Aorta (tissue), 5 donors: Measurements from ENCODE around the gene YY1. TPM values are rescaled to one million over a fixed set of nuclear protein-coding genes. Genes with fewer than 3 reads are reported as not detected.

ENCODE experiments used
- ATAC-seq: fragments of 200-7000 bp; cut with Tn5 transposase; one replicate; pipeline ENCODE4 v1.9.1; 2022; ENCODE audit warnings: moderate library complexity; ENCODE audit not compliant: low FRiP score
- DNase-seq, 2 donors: peaks; one replicate each; pipeline ENCODE4 v3.0.0-alpha.2; 2020
- H3K27ac ChIP-seq, 2 donors: one replicate each; pipeline ENCODE4 v1.5.1; 2013; ENCODE audit warnings: low read length in 2 of 2, mild to moderate bottlenecking in 2 of 2, moderate library complexity in 2 of 2, control low read depth in 1 of 2, inconsistent platforms in 1 of 2, low read depth in 1 of 2
- H3K27me3 ChIP-seq, 2 donors: one replicate each; pipeline ENCODE4 v1.6.1; 2013; ENCODE audit warnings: control low read depth in 1 of 2, low read length in 1 of 2, mild to moderate bottlenecking in 1 of 2, moderate library complexity in 1 of 2; ENCODE audit not compliant: insufficient read depth in 2 of 2, control insufficient read depth in 1 of 2
- H3K36me3 ChIP-seq, 2 donors: one replicate each; pipeline ENCODE4 v1.6.1; 2013; ENCODE audit warnings: control low read depth in 1 of 2, low read length in 1 of 2, mild to moderate bottlenecking in 1 of 2; ENCODE audit not compliant: insufficient read depth in 2 of 2, control insufficient read depth in 1 of 2
- H3K4me1 ChIP-seq, 2 donors: one replicate each; pipeline ENCODE4 v1.6.1; 2013; ENCODE audit warnings: low read length in 2 of 2, control low read depth in 1 of 2, mild to moderate bottlenecking in 1 of 2, moderate library complexity in 1 of 2; ENCODE audit not compliant: insufficient read depth in 2 of 2, control insufficient read depth in 1 of 2
- H3K4me3 ChIP-seq, 2 donors: one replicate each; pipeline ENCODE4 v1.5.1; 2013; ENCODE audit warnings: low read length in 2 of 2, control low read depth in 1 of 2, mild to moderate bottlenecking in 1 of 2
- H3K9me3 ChIP-seq: one replicate; pipeline ENCODE4 v1.6.1; 2013; ENCODE audit warnings: mild to moderate bottlenecking, low read length; ENCODE audit not compliant: control insufficient read depth
- WGBS, 2 donors: extraction: QIAGEN DNeasy Blood & Tissue Kit; methylation state at CpG; one replicate each; pipeline ENCODE4 v1.1.7; 2013; 5-methylcytosine and 5-hydroxymethylcytosine counted together
- intact Hi-C, 2 donors: fragments of 100-400 bp; cut with DNase I; formaldehyde crosslinking; loops; one replicate each; pipeline versions ENCODE4 v1.14.2 to v1.15.0; 2022
- polyA plus RNA-seq, 2 donors: library from polyadenylated mRNA; stranded (reverse); fragments of 200-250 nt; gene quantifications; one replicate each; pipeline ENCODE4 v1.2.3, GENCODE V29; 2013
- total RNA-seq, 2 donors: library from RNA; stranded (reverse); fragmentation: NEBNext Ultra II Directional; extraction: Animal tissue kit (Norgen Biotek cat#: 25700); gene quantifications; one replicate each; pipeline ENCODE4 v1.2.1, GENCODE V29; 2021
- donor health status: healthy with polysubstance abuse.
- donor health status: Bipolar disorder and iron deficiency.
- donor health status: DM: no; HTN: no; CAD: no.
- donor health status: DM: no; HTN: no; CAD: no.
- donor health status: DM: yes; HTN: yes; CAD: no.

The YY1 gene
- total and polyA plus RNA-seq, 4 donors: 23.1 to 57.3 (median 41.0) TPM

DNA sequence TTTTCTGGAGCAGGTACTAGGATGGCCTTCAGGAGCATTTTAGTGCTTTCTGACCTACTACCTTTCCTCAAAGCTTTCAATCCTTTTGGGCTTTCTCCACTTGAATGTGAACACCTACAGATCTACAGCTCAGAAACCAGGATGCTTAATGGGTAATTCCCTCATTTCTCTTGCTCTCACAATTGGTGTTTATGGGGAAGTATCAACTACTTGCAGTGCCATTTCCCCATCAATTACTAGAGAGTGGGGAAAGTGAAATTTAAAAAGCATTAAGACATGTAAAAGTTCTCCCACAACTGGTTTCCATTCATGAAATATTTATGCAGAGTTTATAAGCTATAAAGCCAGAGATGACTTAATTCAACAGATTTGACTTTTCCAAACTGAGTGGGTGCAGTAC, 2.1 kb upstream of the YY1 start:
- no peaks in the 10 kb centered on the region for H3K27me3 ChIP-seq
- peak overlapping the region in 1 of 2 donors; percentile 82 for H3K4me3 ChIP-seq
- intact Hi-C loops: loop anchor here in 1 of 2 donors (2.0 to 5.0 kb wide), 2 partner anchors 22 to 70 kb away; partner anchors contain the start of gene SLC25A29
- no peak for ATAC-seq
- no peak for DNase-seq
- H3K9me3 ChIP-seq: no peaks in the 10 kb centered on the region
- H3K4me1 ChIP-seq: peaks cover 2% of the 10 kb centered on the region in 2 donors
- H3K36me3 ChIP-seq: no peaks in the 10 kb centered on the region
- H3K27ac ChIP-seq: no peak overlapping the region

DNA sequence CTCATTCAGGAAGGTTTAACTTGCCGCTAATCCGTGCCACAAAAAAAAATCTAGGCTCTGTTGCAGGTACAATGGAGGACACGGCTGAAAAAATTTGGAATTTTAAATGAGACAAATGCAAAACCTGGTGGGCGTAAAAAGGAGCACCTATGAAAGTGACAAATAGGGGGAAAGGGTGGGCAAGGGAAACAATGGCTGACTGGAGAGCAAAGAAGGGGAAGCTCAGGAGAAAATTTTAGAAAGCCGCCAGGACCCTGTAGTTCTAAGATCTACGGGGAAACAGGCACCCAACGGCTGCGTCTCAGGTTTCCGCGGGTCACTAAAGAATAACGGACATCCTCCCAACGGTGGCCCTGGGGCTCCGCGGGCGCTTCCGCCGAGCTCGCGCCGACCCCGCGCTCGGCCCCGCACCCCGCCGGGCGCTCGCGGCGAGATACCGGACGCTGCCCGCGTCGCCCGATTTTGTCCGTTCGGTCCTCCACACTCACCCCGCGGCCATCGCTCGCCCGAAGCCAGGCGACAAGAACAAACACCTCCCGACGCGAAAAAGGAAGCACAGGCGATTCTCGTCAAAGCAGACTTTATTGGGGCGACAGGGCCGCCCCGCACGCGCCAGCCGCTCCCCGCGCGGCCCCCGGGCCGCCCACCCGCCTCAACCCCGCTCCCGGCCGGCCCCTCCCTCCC, 1.1 kb upstream of the YY1 start:
- no peaks in the 10 kb centered on the region for H3K9me3 ChIP-seq
- no peaks in the 10 kb centered on the region for H3K36me3 ChIP-seq
- 0 to 1% methylated on average over 54 to 64 of the region's 64 CpGs for WGBS, 2 donors
- peak overlapping the region; percentile 90 to 92 for H3K27ac ChIP-seq
- intact Hi-C loops: loop anchor here in 1 of 2 donors (2.0 to 5.0 kb wide), 2 partner anchors 23 to 69 kb away; partner anchors contain the start of gene SLC25A29
- ATAC-seq: no peak
- H3K4me1 ChIP-seq: peaks cover 2% of the 10 kb centered on the region in 2 donors
- peak overlapping the region; percentile 82 to 90 for H3K4me3 ChIP-seq
- H3K27me3 ChIP-seq: no peaks in the 10 kb centered on the region
- peak; percentile 71 to 81 for DNase-seq

DNA sequence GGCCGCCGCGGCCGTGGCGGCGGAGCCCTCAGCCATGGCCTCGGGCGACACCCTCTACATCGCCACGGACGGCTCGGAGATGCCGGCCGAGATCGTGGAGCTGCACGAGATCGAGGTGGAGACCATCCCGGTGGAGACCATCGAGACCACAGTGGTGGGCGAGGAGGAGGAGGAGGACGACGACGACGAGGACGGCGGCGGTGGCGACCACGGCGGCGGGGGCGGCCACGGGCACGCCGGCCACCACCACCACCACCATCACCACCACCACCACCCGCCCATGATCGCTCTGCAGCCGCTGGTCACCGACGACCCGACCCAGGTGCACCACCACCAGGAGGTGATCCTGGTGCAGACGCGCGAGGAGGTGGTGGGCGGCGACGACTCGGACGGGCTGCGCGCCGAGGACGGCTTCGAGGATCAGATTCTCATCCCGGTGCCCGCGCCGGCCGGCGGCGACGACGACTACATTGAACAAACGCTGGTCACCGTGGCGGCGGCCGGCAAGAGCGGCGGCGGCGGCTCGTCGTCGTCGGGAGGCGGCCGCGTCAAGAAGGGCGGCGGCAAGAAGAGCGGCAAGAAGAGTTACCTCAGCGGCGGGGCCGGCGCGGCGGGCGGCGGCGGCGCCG, 381 bp downstream of the YY1 start:
- Histone ChIP-seq H3K36me3 (no peaks in the 10 kb centered on the region), H3K4me3 (peak overlapping the region; percentile 58 to 93), H3K27me3 (no peaks in the 10 kb centered on the region), H3K4me1 (peaks cover 2 to 9% of the 10 kb centered on the region in 2 donors), H3K27ac (peak overlapping the region; percentile 58 to 90), H3K9me3 (no peaks in the 10 kb centered on the region)
- 0% methylated on average over 70 to 93 of the region's 93 CpGs for WGBS, 2 donors
- ATAC-seq: no peak
- intact Hi-C loops: loop anchor here in 1 of 2 donors (5.0 kb wide), 1 partner anchor 68 kb away; the partner anchor contains the start of gene SLC25A29
- DNase-seq: peak; percentile 68 to 81

DNA sequence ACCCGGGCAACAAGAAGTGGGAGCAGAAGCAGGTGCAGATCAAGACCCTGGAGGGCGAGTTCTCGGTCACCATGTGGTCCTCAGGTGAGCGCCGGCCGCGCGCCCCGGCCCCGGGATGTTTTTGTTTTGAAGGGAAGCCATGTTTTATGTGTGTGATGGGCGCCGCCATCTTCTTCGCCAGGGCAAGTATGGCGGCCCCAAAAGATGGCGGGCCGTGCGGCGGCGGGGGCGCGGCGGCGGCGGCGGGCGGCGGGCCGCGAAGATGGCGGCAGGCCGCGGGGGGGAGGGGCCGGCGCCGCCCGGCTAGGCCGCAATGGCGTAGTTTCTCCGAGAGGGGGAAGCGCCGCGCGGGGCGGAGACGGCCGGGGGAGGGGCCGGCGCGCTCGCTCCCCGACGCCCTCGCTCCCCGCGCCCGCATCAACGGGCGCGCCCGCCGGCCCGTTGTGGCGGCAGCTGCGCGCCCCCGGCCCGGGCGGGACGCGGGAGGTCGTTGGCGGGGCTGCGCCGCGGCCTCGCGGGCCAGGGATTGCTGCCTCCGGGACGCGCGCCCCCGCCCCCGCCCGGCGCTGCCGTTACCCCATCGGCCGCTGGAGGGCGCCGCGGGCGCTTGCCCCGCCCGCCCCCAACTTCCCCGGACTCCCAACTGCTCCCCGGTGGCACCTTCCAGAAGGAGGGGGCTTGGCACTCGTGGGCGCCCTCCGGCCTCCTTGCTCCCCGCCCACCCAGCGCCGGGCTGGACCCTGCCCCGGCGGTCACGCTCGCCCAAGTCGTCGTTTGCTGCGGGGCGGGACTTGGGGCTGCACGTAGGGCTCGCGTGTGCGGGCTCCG, 1.1 kb downstream of the YY1 start:
- WGBS, 2 donors: 0 to 1% methylated on average over 41 to 115 of the region's 115 CpGs
- DNase-seq: peak; percentile 93 to 96
- Histone ChIP-seq H3K9me3 (no peaks in the 10 kb centered on the region), H3K4me3 (peak overlapping the region; percentile 58 to 93), H3K27ac (peak overlapping the region; percentile 88 to 90), H3K27me3 (no peaks in the 10 kb centered on the region), H3K36me3 (no peaks in the 10 kb centered on the region), H3K4me1 (peaks cover 2 to 9% of the 10 kb centered on the region in 2 donors)
- intact Hi-C loops: loop anchor here (2.0 to 10.0 kb wide), 4 partner anchors 37 to 137 kb away; partner anchors contain the start of genes WDR25 (in 2 of the 2) and SLC25A29 (in 1 of the 2)
- peak; percentile 85 for ATAC-seq

DNA sequence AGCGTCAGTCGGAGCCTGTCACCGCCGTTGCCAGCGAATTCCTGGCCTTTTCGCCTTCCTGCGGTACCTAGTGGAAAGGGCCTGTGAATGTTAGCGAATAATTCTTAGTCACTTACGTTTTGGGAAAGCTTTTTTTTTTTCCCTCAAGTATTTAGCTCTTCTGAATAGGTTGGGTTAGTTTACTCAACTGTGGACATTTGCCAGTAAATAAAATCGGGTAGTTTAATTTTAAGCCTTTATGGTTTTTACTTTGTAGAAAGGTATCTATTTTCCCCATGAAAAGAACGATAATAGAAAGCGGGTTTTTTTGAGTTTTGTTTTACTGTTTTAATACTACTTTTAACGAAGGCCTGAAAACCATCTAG, 1.7 kb downstream of the YY1 start:
- H3K27me3 ChIP-seq: no peaks in the 10 kb centered on the region
- H3K4me1 ChIP-seq: peaks cover 2 to 9% of the 10 kb centered on the region in 2 donors
- 1% methylated on average over 13 of the region's 13 CpGs for WGBS, 2 donors

DNA sequence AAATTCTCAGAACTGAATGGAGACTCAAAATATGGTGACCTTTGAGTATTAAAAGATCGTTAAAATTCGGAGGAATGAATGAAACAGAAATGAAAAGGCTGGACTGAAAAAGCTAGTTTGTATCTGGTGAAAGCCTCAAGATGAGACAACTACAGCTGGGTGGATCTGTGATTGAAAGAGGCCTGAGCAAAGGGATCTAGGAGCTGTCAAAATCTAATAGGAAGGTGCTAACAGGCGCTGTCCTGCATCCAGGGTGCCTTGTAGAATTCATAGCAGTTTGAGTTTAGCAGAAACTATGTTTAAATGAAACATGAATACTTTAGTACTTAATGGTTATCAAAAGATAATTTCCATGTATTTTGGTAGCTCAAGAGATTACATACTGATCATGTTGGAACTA, 2.3 kb downstream of the YY1 start:
- DNase-seq: no peak
- peak overlapping the region; percentile 48 to 51 for H3K27ac ChIP-seq
- no peak for ATAC-seq
- no peaks in the 10 kb centered on the region for H3K27me3 ChIP-seq
- 41 to 43% methylated on average over 3 of the region's 3 CpGs for WGBS, 2 donors
- H3K9me3 ChIP-seq: no peaks in the 10 kb centered on the region
- H3K4me1 ChIP-seq: peaks cover 2 to 9% of the 10 kb centered on the region in 2 donors
- intact Hi-C loops: loop anchor here (2.0 to 10.0 kb wide), 3 partner anchors 36 to 136 kb away; partner anchors contain the start of gene WDR25 (in 2 of the 2)
- H3K4me3 ChIP-seq: peak overlapping the region; percentile 58 to 93
- H3K36me3 ChIP-seq: no peaks in the 10 kb centered on the region

More for the DNA sequence above, 1.7 kb downstream of the YY1 start:
- intact Hi-C loops: loop anchor here (2.0 to 10.0 kb wide), 3 partner anchors 37 to 136 kb away; partner anchors contain the start of gene WDR25 (in 2 of the 2)
- Histone ChIP-seq H3K36me3 (no peaks in the 10 kb centered on the region), H3K9me3 (no peaks in the 10 kb centered on the region), H3K27ac (peak overlapping the region; percentile 34 to 88), H3K4me3 (peak overlapping the region; percentile 58 to 93)
- ATAC-seq (no peak), DNase-seq (no peak)

DNA sequence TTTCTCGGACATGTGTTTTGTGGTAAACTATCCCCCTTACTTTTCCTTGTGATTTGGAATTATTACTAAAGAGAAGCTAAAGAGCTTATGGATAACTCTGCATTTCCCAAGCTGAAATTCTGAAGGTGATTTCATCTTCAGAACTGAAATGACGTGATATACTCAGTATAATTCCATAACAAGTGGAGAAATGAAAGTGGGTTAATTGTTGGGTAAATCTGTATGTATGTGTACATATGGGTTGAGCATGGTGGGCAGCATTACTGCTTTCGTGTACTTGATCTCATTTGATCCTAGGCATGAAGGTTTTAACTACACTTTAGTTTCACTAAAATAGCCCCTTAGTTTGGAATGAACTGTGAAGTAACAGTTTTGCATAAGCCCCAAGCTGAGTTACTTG, 4.1 kb downstream of the YY1 start:
- ATAC-seq: no peak
- DNase-seq: no peak
- Histone ChIP-seq H3K27me3 (no peaks in the 10 kb centered on the region), H3K27ac (no peak overlapping the region), H3K36me3 (no peaks in the 10 kb centered on the region), H3K4me3 (no peak overlapping the region), H3K9me3 (no peaks in the 10 kb centered on the region), H3K4me1 (peaks cover 0 to 11% of the 10 kb centered on the region in 2 donors)
- intact Hi-C loops: loop anchor here in 1 of 2 donors (5.0 to 10.0 kb wide), 2 partner anchors 34 to 132 kb away; partner anchors contain the start of gene WDR25
- 78 to 80% methylated on average over 3 of the region's 3 CpGs for WGBS, 2 donors

DNA sequence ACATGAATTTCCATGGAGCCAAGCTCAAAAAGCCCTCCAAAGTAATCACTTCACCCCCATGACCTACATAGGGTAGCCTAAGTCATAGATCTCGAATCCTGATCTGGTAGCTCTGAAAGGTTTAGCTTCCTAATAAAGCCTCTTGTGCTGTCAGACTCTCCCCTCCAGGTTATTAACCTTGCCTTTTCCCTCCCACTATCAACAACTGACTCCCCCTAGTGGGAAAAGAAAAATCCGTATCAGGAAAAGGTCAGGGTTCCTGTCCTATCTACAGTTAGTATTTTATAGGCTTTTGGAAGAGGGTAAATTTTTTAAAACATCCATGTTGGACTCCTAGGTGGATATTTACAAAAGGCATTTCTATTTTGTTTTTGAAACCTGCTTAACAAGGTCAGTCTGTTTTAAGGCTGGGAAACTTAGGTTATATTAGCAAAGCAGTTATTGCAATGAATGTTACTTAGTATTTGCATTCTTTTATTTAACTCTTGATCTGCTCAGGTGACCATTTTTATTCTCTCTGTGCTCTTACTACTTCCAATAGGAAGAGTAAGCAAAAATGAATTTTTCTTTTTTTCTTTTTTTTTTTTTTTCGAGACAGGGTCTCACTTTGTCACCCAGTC, 8.0 kb downstream of the YY1 start:
- Histone ChIP-seq H3K4me3 (no peak overlapping the region), H3K27me3 (no peaks in the 10 kb centered on the region), H3K4me1 (peaks cover 0 to 15% of the 10 kb centered on the region in 2 donors), H3K27ac (no peak overlapping the region), H3K9me3 (no peaks in the 10 kb centered on the region), H3K36me3 (no peaks in the 10 kb centered on the region)
- ATAC-seq: peak; percentile 53
- intact Hi-C loops: loop anchor here in 1 of 2 donors (10.0 kb wide), 1 partner anchor 128 kb away; the partner anchor contains the start of gene WDR25
- DNase-seq: no peak
- WGBS, 2 donors: 27 to 28% methylated on average over 3 of the region's 3 CpGs
